GM18861 (cell line): Measurements from ENCODE around the gene CPAMD8.
"Not testable (repeated sequence)": the region's sequence is repeated elsewhere in the genome, so short reads cannot be mapped to it uniquely, and the experiment has no call there.

ENCODE experiments used
- ATAC-seq: cut with Tn5 transposase; IDR thresholded peaks from one replicate; pipeline ENCODE4 v1.9.1; 2021; ENCODE audit not compliant: unreplicated experiment

CPAMD8 gene

GRCh38 chr19:17043744-17044143 is 17.1 kb upstream of the CPAMD8 start:
- ATAC-seq = no peak

- no peak for ATAC-seq
Measured at GRCh38 chr19:17041976-17042375, 15.4 kb upstream of the CPAMD8 start.

DNA sequence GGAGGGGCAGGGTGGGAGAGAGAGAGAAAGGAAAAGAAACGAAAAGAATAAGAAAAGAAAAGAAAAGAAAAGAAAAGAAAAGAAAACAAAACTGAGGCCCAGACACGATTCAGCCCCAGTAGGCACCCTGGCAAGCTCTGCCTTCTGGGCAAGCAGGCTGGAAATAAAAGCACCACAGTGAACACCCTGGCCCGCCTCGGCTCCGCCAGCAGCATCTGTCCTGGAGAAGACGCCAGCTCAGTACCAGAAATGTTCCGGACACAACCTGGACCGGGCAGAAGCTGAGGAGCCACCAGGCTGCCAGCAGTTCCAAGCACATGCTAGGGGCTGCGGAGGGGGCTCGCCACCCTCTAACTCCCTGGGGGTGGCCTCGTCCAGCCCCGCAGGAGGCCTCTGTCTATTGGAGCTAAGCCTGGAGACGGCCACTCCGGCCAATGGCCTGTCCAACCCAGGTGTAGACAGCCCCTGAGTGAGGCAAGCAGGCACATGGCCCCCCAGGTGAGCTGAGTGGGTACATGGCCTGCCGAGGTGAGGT is 11.4 kb upstream of the CPAMD8 start:
- ATAC-seq = no peak

DNA sequence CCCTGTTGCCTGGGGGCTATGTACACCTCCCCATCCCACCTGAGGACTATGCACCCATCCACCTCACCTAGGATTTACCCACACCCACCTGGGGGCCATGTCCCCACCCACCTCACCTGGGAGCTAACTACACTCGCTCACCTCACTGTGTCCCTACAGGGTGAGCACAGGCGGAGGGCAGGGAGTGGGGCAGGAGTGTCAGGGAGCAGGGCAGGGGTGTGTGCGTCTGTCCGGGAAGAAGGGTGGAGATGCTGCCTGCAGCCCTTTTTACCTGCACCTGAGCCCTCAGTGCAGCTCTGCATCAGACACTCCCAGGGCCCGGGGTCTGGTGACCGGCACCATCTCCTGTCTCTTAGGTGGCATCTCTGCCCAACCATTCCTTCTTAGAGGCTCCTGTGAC is 10.6 kb upstream of the CPAMD8 start:
- ATAC-seq = no peak

DNA sequence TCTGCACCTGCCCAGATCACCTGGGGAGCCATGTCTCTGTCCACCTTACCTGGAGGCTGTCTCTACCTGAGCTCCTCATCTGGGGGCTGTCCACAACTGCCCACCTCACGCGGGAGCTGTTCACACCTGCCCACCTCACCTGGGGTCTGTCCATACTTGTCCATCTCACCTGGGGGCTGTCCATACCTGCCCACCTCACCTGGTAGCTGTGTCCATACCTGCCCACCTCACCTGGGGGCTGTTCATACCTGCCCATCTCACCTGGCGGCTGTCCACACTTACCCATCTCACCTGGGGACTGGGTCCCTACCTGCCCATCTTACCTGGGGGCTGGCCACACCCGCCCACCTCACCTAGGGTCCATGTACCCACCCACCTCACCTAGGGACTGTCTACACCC is 10.0 kb upstream of the CPAMD8 start:
- no peak for ATAC-seq

DNA sequence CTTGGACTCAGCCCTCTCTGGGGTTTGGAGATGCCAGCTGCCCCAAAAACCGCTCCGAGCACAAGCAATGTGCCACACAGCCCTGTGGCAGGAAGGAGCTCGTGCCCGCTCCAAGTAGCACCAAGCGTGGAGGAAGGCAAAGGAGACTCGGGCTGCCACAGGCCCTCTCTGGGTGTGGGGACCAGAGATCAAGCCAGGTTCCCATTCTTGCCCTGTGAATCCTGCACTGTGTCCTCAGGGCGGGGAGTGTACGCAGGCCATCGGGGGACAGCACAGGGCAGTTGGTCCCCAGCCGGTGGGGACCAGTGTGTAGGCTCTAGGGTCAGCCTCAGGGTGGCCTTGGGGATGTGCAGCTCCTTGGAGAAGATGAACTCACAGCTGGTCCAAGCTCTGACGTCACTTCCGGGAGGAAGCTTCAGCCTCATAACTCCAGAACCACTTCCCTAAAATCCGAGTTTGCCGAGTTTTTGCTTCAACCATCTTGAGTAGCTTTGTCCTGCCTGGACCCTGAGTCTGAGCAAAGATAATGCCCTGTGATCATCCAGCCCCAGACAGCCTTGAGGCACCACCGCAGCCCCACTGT is 9.3 kb upstream of the CPAMD8 start:
- ATAC-seq = no peak

- ATAC-seq = no peak
Measured at GRCh38 chr19:17031741-17032140, 5.1 kb upstream of the CPAMD8 start.

GRCh38 chr19:17027535-17027975 is 945 bp upstream of the CPAMD8 start:
- ATAC-seq = no peak

DNA sequence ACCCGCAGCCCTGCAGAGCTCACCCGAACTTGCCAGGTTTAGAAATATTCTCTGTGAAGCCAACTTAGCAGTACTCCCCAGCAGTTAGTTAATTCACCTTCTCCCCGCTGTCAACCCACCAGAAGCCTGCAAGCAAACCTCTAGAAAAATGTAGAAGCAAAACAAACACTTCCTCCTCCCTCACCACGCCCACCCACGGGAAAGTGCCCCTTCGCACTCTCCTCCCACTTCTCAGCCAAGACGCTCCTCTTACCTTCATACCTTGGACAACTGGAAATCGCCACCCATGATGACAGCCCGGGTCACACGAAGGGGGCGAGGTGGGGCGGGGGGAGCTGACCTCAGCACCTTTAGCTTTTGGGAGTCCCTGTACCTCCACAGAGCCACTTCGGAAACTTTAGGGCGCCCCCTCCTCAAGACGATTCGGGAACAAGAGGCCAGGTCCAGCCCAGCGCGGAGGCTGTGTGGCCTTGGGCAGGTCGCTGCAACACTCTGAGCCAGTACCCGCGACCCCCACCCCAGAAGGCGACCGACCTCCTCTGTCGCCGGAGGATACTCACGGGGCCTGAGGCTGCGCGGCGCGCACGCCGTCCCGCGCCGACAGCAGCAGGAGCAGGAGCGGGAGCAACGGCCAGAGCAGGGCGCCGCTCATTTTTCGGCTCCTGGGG is 485 bp downstream of the CPAMD8 start:
- ATAC-seq = no peak

- ATAC-seq = no peak
Measured at GRCh38 chr19:17025361-17025760, 1.2 kb downstream of the CPAMD8 start.

DNA sequence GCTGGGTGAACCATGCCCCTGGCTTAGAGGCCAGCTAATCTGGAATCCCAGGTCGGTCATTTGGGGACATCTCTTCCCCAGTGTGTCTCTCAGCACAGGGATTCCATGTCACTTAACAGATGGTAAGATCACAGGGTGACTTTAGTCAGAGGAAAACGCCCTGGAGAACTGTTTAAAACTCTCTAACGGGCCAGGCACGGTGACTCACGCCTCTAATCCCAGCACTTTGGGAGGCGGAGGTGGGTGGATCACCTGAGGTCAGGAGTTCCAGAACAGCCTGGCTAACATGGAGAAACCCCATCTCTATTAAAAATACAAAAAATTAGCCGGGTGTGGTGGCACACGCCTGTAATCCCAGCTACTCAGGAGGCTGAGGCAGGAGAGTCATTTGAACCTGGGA is 1.7 kb downstream of the CPAMD8 start:
- not testable (repeated sequence) for ATAC-seq

- no peak for ATAC-seq
Measured at GRCh38 chr19:17023805-17024204, 2.8 kb downstream of the CPAMD8 start.

GRCh38 chr19:17022738-17023137 is 3.9 kb downstream of the CPAMD8 start:
- ATAC-seq = no peak

DNA sequence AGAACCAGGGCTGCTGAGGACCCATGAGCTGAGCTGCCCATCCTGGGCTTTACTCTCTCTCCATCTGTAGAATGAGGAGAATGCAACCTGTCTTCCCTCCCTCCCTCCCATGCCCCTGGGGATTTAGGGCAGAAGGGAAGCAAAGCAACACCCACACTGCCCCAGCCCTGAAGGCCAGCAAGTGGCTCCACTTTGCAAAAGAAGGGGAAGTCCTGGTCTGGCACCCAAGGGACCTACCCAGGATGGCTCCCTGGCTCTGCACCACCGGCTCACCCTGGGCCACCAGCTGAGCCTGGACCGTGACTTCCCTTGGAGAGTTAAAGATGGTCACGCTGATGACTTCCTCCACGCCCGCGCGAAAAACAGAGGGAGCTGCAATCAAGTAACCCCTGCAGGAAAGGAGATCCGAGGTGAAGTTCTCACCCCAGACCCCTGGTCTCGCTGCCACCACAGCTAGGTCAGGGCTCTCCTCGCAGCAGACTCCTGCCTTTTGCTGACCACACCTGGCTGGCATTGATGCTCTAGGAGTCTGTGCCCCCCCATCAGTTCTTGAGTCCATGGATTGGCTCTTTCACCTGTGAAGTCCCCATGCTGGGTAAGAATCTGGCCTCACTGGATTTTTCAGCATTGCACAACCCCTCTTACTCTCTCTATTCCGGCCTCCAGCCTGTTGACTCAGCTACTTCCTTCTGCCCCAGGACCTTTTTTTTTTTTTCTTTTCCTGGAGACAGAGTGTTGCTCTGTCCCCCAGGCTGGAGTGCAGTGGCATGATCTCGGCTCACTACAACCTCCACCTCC is 4.6 kb downstream of the CPAMD8 start:
- ATAC-seq = no peak

GRCh38 chr19:17021328-17021727 is 5.3 kb downstream of the CPAMD8 start:
- ATAC-seq = no peak

DNA sequence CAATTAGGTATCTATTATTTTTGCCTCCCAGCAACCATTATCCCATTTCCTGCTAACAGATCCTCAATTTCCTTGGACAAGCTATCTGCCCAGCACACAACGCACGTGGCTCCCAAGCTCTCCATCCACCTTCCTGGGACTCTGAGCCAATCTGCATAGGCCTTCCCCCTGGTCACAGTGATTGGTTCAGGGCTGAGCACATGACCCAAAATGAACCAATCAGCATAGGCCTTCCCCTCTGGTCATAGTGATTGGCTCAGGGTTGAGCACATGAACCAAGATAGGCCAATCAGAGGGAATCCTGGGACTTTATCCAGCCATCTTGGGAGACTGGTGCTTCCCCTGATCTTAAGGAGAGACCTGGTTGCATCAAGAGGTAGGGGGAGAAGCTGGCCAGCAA is 5.8 kb downstream of the CPAMD8 start:
- ATAC-seq = no peak

DNA sequence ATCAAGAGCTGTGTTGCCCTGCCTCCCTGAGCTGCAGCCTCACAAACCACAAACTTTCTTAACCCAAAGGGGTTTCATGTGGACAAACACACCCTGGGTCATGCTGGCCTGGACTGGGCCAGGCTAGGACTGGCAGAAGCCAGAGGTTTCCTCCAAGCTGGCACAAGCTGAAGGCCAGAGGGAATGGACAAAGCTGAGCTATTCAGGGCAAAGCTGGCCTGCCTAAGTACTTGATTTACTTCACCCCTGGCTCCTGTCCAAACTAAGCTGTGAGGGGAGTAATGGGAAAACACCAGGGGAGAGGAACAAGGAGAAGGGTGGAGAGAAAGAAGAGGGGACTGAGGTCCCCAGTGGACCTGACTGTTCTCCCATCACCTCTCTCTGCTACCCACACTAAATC is 6.2 kb downstream of the CPAMD8 start:
- ATAC-seq = no peak

DNA sequence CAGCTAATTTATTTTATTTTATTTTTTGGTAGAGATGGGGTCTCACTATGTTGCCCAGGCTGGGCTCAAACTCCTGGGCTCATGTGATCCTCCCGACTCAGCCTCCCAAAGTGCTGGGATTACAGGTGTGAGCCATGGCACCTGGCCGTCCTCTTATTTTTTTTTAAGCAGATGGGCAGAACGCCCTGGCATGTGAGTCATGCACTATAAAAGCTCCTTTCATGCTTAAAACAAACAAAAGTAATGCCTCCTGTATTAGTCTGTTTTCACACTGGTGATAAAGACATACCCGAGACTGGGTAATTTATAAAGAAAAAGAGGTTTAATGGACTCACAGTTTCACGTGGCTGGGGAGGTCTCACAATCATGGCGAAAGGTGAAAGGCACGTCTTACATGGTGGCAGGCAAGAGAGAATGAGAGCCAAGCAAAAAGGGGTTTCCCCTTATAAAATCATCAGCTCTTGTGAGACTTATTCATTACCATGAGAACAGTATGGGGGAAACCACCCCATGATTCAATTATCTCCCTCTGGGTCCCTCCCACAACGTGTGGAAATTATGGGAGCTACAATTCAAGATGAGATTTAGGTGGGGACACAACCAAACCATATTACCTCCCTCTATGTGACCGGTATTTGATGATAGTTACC is 12.3 kb downstream of the CPAMD8 start:
- not testable (repeated sequence) for ATAC-seq

- no peak for ATAC-seq
Measured at GRCh38 chr19:17011485-17011884, 15.1 kb downstream of the CPAMD8 start.

DNA sequence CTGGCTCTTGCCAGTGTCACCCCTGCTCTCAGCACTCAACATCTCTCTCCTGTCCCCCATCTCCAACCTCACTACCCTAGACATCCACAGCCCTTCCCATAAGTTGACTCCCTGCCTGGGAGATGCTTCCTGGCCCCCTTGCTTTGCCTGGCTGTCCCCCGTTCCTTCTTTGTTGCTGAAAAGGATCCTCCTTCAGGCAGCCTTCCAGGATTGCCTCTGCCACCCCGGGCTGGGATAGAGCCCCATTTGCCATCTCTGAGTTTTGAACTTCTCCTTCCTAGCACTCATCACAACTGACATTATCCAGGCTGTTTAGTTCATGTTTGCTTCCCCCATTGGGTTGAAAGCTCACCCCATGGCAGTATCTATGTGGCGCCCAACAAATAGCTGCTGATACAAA is 20.0 kb downstream of the CPAMD8 start:
- ATAC-seq = no peak

DNA sequence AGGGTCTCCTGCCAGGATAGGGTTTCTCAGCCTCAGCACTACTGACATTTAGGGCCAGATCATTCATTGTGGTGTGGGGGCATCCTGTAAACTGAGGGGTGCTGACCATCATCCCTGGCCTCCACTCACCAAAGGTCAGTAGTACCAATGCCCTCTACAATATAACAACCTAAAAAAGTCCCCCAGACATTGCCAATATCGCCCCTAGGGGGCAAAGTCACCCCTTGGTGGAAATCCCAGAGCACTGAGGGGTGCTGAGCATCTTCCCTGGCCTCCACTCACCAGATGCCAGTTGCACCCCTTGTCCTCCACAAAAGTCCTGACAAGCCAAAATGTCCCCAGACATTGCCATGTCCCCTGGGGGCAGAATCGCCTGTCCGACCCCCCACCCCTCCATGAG is 21.6 kb downstream of the CPAMD8 start:
- ATAC-seq = no peak
